ENCODE measurements around the gene TRIM62.
A peak's percentile ranks its signal among the peaks of the same experiment; 100 is the strongest.

The TRIM62 gene

GRCh38 chr1:33181921-33182341 is at the start of gene TRIM62:
TSS of gene TRIM62 (minus strand) at chr1:33182043. CDS start at chr1:33181432, 611 bp downstream.
- H3K4me3 ChIP-seq (ENCODE audit: low read length): peak within 1 kb of the TSS; percentile 78
- peak; percentile 81 for DNase-seq (ENCODE audit: low read depth)
- no peak for TF ChIP-seq CTCF (conservative IDR thresholded peaks at IDR 0.05; ENCODE audit: low read length)

GRCh38 chr1:33231166-33231565 is 49.3 kb upstream of the TRIM62 start:
- no peak overlapping the region for H3K4me3 ChIP-seq (ENCODE audit: low read length)
- no peak for TF ChIP-seq CTCF (conservative IDR thresholded peaks at IDR 0.05; ENCODE audit: low read length)
- no peak for DNase-seq (ENCODE audit: low read depth)

GRCh38 chr1:33228935-33229487 is 47.2 kb upstream of the TRIM62 start:
- no peak for TF ChIP-seq CTCF (conservative IDR thresholded peaks at IDR 0.05; ENCODE audit: low read length)
- peak; percentile 96 for DNase-seq (ENCODE audit: low read depth)
- no peak overlapping the region for H3K4me3 ChIP-seq (ENCODE audit: low read length)

GRCh38 chr1:33225586-33225985 is 43.7 kb upstream of the TRIM62 start:
- H3K4me3 ChIP-seq (ENCODE audit: low read length): no peak overlapping the region
- DNase-seq (ENCODE audit: low read depth): no peak
- TF ChIP-seq CTCF (conservative IDR thresholded peaks at IDR 0.05; ENCODE audit: low read length): no peak

GRCh38 chr1:33224166-33224707 is 42.4 kb upstream of the TRIM62 start:
- no peak for DNase-seq (ENCODE audit: low read depth)
- no peak for TF ChIP-seq CTCF (conservative IDR thresholded peaks at IDR 0.05; ENCODE audit: low read length)
- no peak overlapping the region for H3K4me3 ChIP-seq (ENCODE audit: low read length)

- H3K4me3 ChIP-seq (ENCODE audit: low read length): no peak overlapping the region
- no peak for DNase-seq (ENCODE audit: low read depth)
- TF ChIP-seq CTCF (conservative IDR thresholded peaks at IDR 0.05; ENCODE audit: low read length): no peak
Observed at GRCh38 chr1:33222381-33222780, 40.5 kb upstream of the TRIM62 start.

GRCh38 chr1:33221385-33221758 is 39.5 kb upstream of the TRIM62 start:
- no peak for TF ChIP-seq CTCF (conservative IDR thresholded peaks at IDR 0.05; ENCODE audit: low read length)
- H3K4me3 ChIP-seq (ENCODE audit: low read length): no peak overlapping the region
- no peak for DNase-seq (ENCODE audit: low read depth)
